ENCODE data around the gene ASCL5. TPM values are rescaled to one million over a fixed set of nuclear protein-coding genes. Genes with fewer than 3 reads are reported as not detected.

Gene ASCL5
- total RNA-seq, 2 donors from 2014 or later, result not detected

GRCh38 chr1:201094832-201095231 is 32.2 kb downstream of the ASCL5 start:
- DNase-seq (ENCODE audit: low spot score), result no peak
- no peak overlapping the region for H3K4me3 ChIP-seq
- H3K4me1 ChIP-seq (ENCODE audit: control insufficient read depth in 1 of 2, low read depth in 2 of 2), result no peaks in the 10 kb centered on the region
- no peak for ATAC-seq (ENCODE audit: insufficient number of reproducible peaks, low FRiP score, low read depth)
- TF ChIP-seq CTCF (IDR thresholded peaks at IDR 0.05), result no peak
- no peaks in the 10 kb centered on the region for H3K36me3 ChIP-seq
- no peaks in the 10 kb centered on the region for H3K9me3 ChIP-seq
- H3K27ac ChIP-seq, result no peak overlapping the region
- H3K27me3 ChIP-seq (replicated peaks; ENCODE audit: insufficient read depth), result no peaks in the 10 kb centered on the region

- no peaks in the 10 kb centered on the region for H3K9me3 ChIP-seq
- ATAC-seq (ENCODE audit: insufficient number of reproducible peaks, low FRiP score, low read depth), result no peak
- no peak for DNase-seq (ENCODE audit: low spot score)
- no peak overlapping the region for H3K27ac ChIP-seq
- H3K36me3 ChIP-seq, result no peaks in the 10 kb centered on the region
- no peak overlapping the region for H3K4me3 ChIP-seq
- H3K27me3 ChIP-seq (replicated peaks; ENCODE audit: insufficient read depth), result no peaks in the 10 kb centered on the region
- no peak for TF ChIP-seq CTCF (IDR thresholded peaks at IDR 0.05)
- no peaks in the 10 kb centered on the region for H3K4me1 ChIP-seq (ENCODE audit: control insufficient read depth in 1 of 2, low read depth in 2 of 2)
Measured at GRCh38 chr1:201093962-201094361, 33.0 kb downstream of the ASCL5 start.

DNA sequence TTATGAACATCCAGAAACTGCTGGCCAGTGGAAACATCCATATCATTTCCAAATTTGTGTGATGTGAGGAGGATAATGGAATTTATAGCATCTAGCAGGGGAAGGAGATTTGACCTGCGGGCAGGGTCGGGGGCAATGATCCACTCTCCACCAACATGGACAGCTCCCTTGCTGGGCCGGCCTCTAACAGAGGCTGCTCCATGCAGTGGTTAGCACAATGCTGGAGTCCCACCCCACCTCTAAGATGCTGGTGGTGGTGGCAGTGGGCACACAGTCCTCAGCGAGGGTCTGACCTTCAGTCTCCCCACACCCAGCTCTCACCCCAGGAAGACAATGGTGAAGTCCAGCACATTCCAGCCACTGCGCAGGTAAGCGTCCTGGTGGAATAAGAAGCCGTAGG is 33.4 kb downstream of the ASCL5 start:
- Histone ChIP-seq H3K9me3 (no peaks in the 10 kb centered on the region), H3K36me3 (no peaks in the 10 kb centered on the region), H3K27me3 (replicated peaks; ENCODE audit: insufficient read depth) (no peaks in the 10 kb centered on the region), H3K4me1 (ENCODE audit: control insufficient read depth in 1 of 2, low read depth in 2 of 2) (no peaks in the 10 kb centered on the region), H3K4me3 (no peak overlapping the region), H3K27ac (no peak overlapping the region)
- DNase-seq (ENCODE audit: low spot score) (no peak), ATAC-seq (ENCODE audit: insufficient number of reproducible peaks, low FRiP score, low read depth) (no peak)
- no peak for TF ChIP-seq CTCF (IDR thresholded peaks at IDR 0.05)

DNA sequence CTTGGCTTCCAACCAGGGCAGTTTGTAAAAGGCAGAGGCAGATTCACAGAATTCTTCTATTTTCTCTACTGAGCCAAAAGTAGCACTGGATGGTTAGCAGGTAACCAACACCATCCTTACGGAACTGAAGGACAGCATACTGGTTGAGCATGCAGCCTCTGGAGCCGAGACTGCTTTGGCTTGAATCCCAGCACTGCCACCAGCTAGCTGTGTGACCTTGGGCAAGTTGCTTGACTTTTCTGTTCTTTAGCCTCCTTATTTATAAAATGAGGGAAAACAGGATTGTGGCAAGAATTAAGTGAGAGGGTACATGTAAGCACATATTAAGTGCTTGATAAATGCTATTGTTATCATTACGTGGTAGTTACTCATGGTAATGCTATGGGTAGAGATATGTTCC is 34.2 kb downstream of the ASCL5 start:
- TF ChIP-seq CTCF (IDR thresholded peaks at IDR 0.05), result no peak
- H3K27ac ChIP-seq, result no peak overlapping the region
- no peaks in the 10 kb centered on the region for H3K9me3 ChIP-seq
- no peaks in the 10 kb centered on the region for H3K4me1 ChIP-seq (ENCODE audit: control insufficient read depth in 1 of 2, low read depth in 2 of 2)
- no peak overlapping the region for H3K4me3 ChIP-seq
- DNase-seq (ENCODE audit: low spot score) (no peak), ATAC-seq (ENCODE audit: insufficient number of reproducible peaks, low FRiP score, low read depth) (no peak)
- H3K36me3 ChIP-seq, result no peaks in the 10 kb centered on the region
- H3K27me3 ChIP-seq (replicated peaks; ENCODE audit: insufficient read depth), result no peaks in the 10 kb centered on the region

DNA sequence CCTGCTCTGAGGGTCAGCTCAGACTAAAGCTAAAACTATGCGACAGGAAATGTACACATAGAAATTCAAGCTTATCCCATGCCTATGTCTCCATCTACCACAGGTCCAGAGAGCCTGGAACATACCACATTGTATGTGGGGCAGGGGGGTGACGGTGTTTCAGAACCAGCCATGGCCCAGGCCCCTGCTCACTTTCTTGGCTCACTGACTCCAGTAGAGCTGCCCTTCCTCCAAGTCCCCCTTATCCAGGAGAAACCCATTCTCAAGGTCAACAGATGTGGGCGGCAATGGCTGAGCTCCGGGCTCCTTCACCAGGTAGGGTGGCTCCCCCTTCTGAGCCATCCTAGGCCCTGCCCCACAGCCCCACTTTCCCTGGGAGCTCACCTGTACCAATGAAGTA is 35.7 kb downstream of the ASCL5 start:
- Histone ChIP-seq H3K36me3 (no peaks in the 10 kb centered on the region), H3K4me1 (ENCODE audit: control insufficient read depth in 1 of 2, low read depth in 2 of 2) (no peaks in the 10 kb centered on the region), H3K4me3 (no peak overlapping the region), H3K9me3 (no peaks in the 10 kb centered on the region), H3K27ac (no peak overlapping the region), H3K27me3 (replicated peaks; ENCODE audit: insufficient read depth) (no peaks in the 10 kb centered on the region)
- no peak for ATAC-seq (ENCODE audit: insufficient number of reproducible peaks, low FRiP score, low read depth)
- no peak for DNase-seq (ENCODE audit: low spot score)
- no peak for TF ChIP-seq CTCF (IDR thresholded peaks at IDR 0.05)

All from thoracic aorta (tissue), 2 donors.